Liver (tissue), 2 donors: ENCODE measurements around the gene COX19.

Experiments
- CTCF ChIP-seq: fragments of 150-350 bp; IDR thresholded peaks from 2 replicates; pipeline ENCODE4 v1.5.1; 2017; ENCODE audit warnings: improper control_type of control experiment, low read depth, low read length; ENCODE audit not compliant: missing input control
- YY1 ChIP-seq: IDR thresholded peaks from 2 replicates; pipeline ENCODE4 v1.6.1; 2016; ENCODE audit warnings: antibody characterized with exemption, mild to moderate bottlenecking
- ZBTB33 ChIP-seq: IDR thresholded peaks from 2 replicates; pipeline ENCODE4 v1.6.1; 2016; ENCODE audit warnings: antibody characterized with exemption
- donor health status: healthy.

- TF ChIP-seq CTCF (no peak), YY1 (no peak), ZBTB33 (no peak)
Observed at GRCh38 chr7:1021366-1021765, 46.0 kb upstream of the COX19 start.
